Activated T-helper 2 cell treated with anti-CD3 and anti-CD28 coated beads, Interferon-gamma antibody, Interleukin-2, Interleukin-4, amounts not matched to agents 10 μg/mL and 5 μg/mL and 100 μg/mL, durations not matched to agents 14 hours and 24 hours and 36 hours (primary cell): ENCODE results near the gene DGLUCY. TPM values are rescaled to one million over a fixed set of nuclear protein-coding genes. Genes with fewer than 3 reads are reported as not detected.
"Not testable (repeated sequence)": the region's sequence is repeated elsewhere in the genome, so short reads cannot be mapped to it uniquely, and the experiment has no call there.

Source experiments
- DNase-seq: peaks from one replicate; pipeline ENCODE4 v3.0.0; 2021; ENCODE audit warnings: low spot score
- H3K27ac Mint-ChIP-seq: one replicate; pipeline ENCODE4 v1.8.0; 2021; ENCODE audit warnings: mixed read lengths
- H3K27me3 Mint-ChIP-seq: one replicate; pipeline ENCODE4 v1.8.0; 2021; ENCODE audit warnings: low read depth, mixed read lengths
- H3K36me3 Mint-ChIP-seq: one replicate; pipeline ENCODE4 v1.8.0; 2021; ENCODE audit warnings: low read depth, mixed read lengths
- H3K4me1 Mint-ChIP-seq: one replicate; pipeline ENCODE4 v1.8.0; 2021; ENCODE audit warnings: low read depth, mixed read lengths
- H3K4me3 Mint-ChIP-seq: one replicate; pipeline ENCODE4 v1.8.0; 2021; ENCODE audit warnings: low read depth, mild to moderate bottlenecking, moderate library complexity, mixed read lengths
- H3K9me3 Mint-ChIP-seq: one replicate; pipeline ENCODE4 v1.8.0; 2021; ENCODE audit warnings: mixed read lengths
- intact Hi-C: fragments of 100-400 bp; cut with micrococcal nuclease; formaldehyde crosslinking; loops from one replicate; pipeline ENCODE4 v1.15.1; 2023
- total RNA-seq: library from RNA; stranded (reverse); gene quantifications from 2 replicates; pipeline ENCODE4 v1.2.3, GENCODE V29; 2022

DGLUCY gene
- total RNA-seq, 1 donor from 2014 or later = 48.5 TPM

GRCh38 chr14:91186515-91187066 is 72.7 kb downstream of the DGLUCY start:
- no peak overlapping the region for H3K4me3 Mint-ChIP-seq
- no peak for DNase-seq
- intact Hi-C loops = no loop called here
- H3K27ac Mint-ChIP-seq = no peak overlapping the region
- H3K36me3 Mint-ChIP-seq = peaks cover 55% of the 10 kb centered on the region
- no peaks in the 10 kb centered on the region for H3K9me3 Mint-ChIP-seq
- H3K27me3 Mint-ChIP-seq = no peaks in the 10 kb centered on the region
- H3K4me1 Mint-ChIP-seq = peaks cover 2% of the 10 kb centered on the region

GRCh38 chr14:91187271-91187670 is 73.4 kb downstream of the DGLUCY start:
- intact Hi-C loops = no loop called here
- Mint-ChIP-seq H3K27me3 (no peaks in the 10 kb centered on the region), H3K36me3 (peaks cover 61% of the 10 kb centered on the region), H3K4me3 (no peak overlapping the region), H3K27ac (no peak overlapping the region), H3K9me3 (no peaks in the 10 kb centered on the region), H3K4me1 (peaks cover 2% of the 10 kb centered on the region)
- no peak for DNase-seq

DNA sequence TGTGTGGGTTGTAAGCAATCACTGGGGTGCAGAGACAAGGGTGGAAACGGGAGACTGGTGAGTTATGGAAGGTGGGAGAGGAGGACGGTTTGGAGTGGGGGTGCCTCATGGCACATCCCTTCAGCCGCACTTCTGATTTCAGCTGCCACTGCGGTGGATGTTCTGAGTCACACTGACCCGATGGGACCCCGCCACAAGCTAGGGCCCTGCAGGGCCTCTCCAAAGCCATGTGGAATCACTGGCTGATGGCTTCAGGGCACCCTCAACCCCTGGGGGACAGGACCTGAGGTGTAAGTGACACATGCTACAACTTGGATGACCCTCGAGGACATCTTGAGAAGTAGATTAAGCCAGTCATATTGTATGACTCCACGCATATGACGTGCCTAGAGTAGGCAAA is 77.0 kb downstream of the DGLUCY start:
- Mint-ChIP-seq H3K36me3 (peaks cover 72% of the 10 kb centered on the region), H3K4me1 (peaks cover 20% of the 10 kb centered on the region), H3K4me3 (no peak overlapping the region), H3K9me3 (no peaks in the 10 kb centered on the region), H3K27me3 (no peaks in the 10 kb centered on the region), H3K27ac (no peak overlapping the region)
- no peak for DNase-seq
- intact Hi-C loops = loop anchor here (5.0 kb wide), 1 partner anchor 56 kb away; no protein-coding TSS in a partner anchor

GRCh38 chr14:91193069-91193468 is 79.2 kb downstream of the DGLUCY start:
- no peaks in the 10 kb centered on the region for H3K27me3 Mint-ChIP-seq

DNA sequence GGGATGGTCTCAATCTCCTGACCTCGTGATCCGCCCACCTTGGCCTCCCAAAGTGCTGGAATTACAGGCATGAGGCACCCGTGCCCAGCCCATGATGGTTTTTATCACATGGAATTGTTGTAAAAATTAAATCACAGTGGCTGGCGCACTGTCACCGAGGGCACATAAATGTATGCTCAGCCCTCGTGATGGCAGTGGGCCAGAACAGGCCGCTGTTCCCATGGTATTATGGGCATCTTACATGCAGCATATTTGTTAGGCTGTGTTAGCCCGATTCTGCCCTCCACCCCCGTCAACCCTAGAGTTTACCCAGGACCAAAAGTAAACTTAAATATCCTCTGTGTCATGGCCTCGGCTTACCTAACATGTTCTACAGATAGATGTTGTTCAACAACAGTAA is 82.0 kb downstream of the DGLUCY start:
- no peak for DNase-seq
- no peak overlapping the region for H3K27ac Mint-ChIP-seq
- intact Hi-C loops = no loop called here
- H3K9me3 Mint-ChIP-seq = no peaks in the 10 kb centered on the region
- H3K36me3 Mint-ChIP-seq = peaks cover 76% of the 10 kb centered on the region
- no peak overlapping the region for H3K4me3 Mint-ChIP-seq
- H3K4me1 Mint-ChIP-seq = peaks cover 43% of the 10 kb centered on the region
- no peaks in the 10 kb centered on the region for H3K27me3 Mint-ChIP-seq

More at GRCh38 chr14:91193069-91193468, 79.2 kb downstream of the DGLUCY start:
- no peak overlapping the region for H3K4me3 Mint-ChIP-seq
- intact Hi-C loops = loop anchor here (5.0 kb wide), 1 partner anchor 54 kb away; no protein-coding TSS in a partner anchor
- no peak for DNase-seq
- peaks cover 71% of the 10 kb centered on the region for H3K36me3 Mint-ChIP-seq
- no peaks in the 10 kb centered on the region for H3K9me3 Mint-ChIP-seq
- H3K4me1 Mint-ChIP-seq = peaks cover 37% of the 10 kb centered on the region
- H3K27ac Mint-ChIP-seq = no peak overlapping the region

DNA sequence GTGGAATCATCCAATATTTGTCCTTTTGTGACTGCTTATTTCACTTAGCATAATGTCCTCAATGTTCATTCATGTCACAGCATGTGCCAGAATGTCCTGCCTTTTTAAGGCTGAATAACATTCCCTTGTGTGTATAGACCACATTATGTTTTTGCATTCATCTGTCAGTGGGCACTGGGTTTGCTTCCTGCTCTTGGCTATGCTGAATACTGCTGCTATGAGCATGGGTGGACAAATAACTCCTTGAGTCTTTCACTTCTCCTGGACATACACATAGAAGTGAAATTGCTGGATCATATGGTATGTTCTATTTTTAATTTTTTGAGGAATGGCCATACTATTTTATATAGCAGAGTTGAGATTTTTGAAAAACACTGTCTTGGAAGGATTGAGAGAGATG is 83.8 kb downstream of the DGLUCY start:
- Mint-ChIP-seq H3K4me1 (peaks cover 47% of the 10 kb centered on the region), H3K9me3 (no peaks in the 10 kb centered on the region), H3K36me3 (peaks cover 70% of the 10 kb centered on the region), H3K4me3 (no peak overlapping the region), H3K27ac (peak overlapping the region; percentile 47), H3K27me3 (no peaks in the 10 kb centered on the region)
- DNase-seq = no peak
- intact Hi-C loops = no loop called here

GRCh38 chr14:91200802-91201201 is 86.9 kb downstream of the DGLUCY start:
- peak overlapping the region; percentile 9 for H3K27ac Mint-ChIP-seq
- DNase-seq, H3K9me3 Mint-ChIP-seq, H3K4me3 Mint-ChIP-seq, H3K27me3 Mint-ChIP-seq, intact Hi-C loops: not testable (repeated sequence)
- H3K36me3 Mint-ChIP-seq = peaks cover 81% of the 10 kb centered on the region
- peaks cover 44% of the 10 kb centered on the region for H3K4me1 Mint-ChIP-seq

DNA sequence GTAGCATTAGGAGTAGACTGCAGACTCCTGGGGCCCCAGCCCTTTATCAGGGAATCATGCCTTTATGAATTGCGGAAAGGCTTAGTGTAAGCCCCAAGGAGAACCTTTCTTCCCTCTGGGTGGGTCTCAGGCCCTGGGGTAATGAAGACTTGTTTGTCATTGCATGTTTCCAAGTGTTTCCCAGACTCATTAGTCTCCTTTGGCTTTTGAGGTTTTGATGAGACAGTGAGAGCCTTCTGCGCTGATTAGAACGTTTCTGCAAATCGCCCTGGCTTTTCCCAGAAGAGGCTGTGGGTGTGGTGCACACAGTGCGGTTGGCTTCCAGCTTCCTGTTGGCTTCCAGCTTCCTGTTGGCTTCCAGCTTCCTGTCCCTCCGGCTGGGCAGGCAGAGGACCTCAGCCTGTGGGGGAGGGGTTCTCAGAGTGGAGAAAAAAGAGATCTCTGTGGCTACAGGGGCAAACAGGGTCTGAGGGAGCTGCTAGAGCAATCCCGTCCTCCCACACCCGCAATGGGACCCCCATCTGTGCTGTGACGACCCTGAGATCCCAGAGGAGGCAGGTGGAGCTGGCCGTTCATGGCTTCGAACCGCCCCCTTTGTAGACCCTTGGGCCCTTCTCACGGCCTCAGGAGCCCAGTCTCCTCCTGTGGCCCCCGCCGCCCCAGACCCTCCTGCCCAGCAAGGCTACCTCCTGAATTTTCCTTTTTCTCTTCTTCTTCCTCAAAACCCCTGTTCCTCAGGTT is 88.5 kb downstream of the DGLUCY start:
- no peak for DNase-seq
- Mint-ChIP-seq H3K27me3 (no peaks in the 10 kb centered on the region), H3K27ac (peak overlapping the region; percentile 62), H3K4me1 (peaks cover 44% of the 10 kb centered on the region), H3K9me3 (no peaks in the 10 kb centered on the region), H3K4me3 (no peak overlapping the region), H3K36me3 (peaks cover 81% of the 10 kb centered on the region)
- intact Hi-C loops = no loop called here

DNA sequence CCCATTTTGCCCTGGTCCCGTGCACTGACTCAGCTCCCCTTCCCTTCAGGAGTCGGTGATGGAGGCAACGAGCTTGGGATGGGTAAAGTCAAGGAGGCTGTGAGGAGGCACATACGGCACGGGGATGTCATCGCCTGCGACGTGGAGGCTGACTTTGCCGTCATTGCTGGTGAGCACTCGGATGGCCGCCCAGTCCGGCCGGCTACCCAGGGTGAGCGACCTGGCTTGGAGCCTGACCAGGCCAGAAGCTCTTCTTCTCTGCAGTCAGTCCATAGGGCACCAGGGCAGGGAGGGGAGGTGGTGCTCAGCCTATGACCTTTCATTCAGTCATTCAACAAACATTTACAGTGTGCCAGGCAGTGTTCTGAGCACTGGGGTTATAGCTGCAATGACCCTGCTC is 90.8 kb downstream of the DGLUCY start:
- peaks cover 81% of the 10 kb centered on the region for H3K36me3 Mint-ChIP-seq
- peaks cover 38% of the 10 kb centered on the region for H3K4me1 Mint-ChIP-seq
- H3K27me3 Mint-ChIP-seq = no peaks in the 10 kb centered on the region
- intact Hi-C loops = no loop called here
- no peak overlapping the region for H3K27ac Mint-ChIP-seq
- no peak for DNase-seq
- H3K9me3 Mint-ChIP-seq = no peaks in the 10 kb centered on the region
- no peak overlapping the region for H3K4me3 Mint-ChIP-seq

- Mint-ChIP-seq H3K36me3 (peaks cover 81% of the 10 kb centered on the region), H3K4me1 (peaks cover 38% of the 10 kb centered on the region)
Measured at GRCh38 chr14:91205459-91205858, 91.6 kb downstream of the DGLUCY start.

GRCh38 chr14:91207008-91207407 is 93.1 kb downstream of the DGLUCY start:
- intact Hi-C loops = loop anchor here (2.0 kb wide), 1 partner anchor 22 kb away; no protein-coding TSS in a partner anchor
- Mint-ChIP-seq H3K4me1 (peaks cover 32% of the 10 kb centered on the region), H3K4me3 (peak overlapping the region; percentile 37), H3K9me3 (no peaks in the 10 kb centered on the region), H3K36me3 (peaks cover 85% of the 10 kb centered on the region), H3K27ac (peak overlapping the region; percentile 79), H3K27me3 (no peaks in the 10 kb centered on the region)
- no peak for DNase-seq

More at GRCh38 chr14:91205459-91205858, 91.6 kb downstream of the DGLUCY start:
- no peaks in the 10 kb centered on the region for H3K9me3 Mint-ChIP-seq
- H3K27ac Mint-ChIP-seq = peak overlapping the region; percentile 40
- H3K27me3 Mint-ChIP-seq = no peaks in the 10 kb centered on the region
- DNase-seq = no peak
- intact Hi-C loops = no loop called here
- H3K4me3 Mint-ChIP-seq = no peak overlapping the region

GRCh38 chr14:91211017-91211416 is 97.1 kb downstream of the DGLUCY start:
- H3K4me3 Mint-ChIP-seq = no peak overlapping the region
- no peaks in the 10 kb centered on the region for H3K27me3 Mint-ChIP-seq
- no peak for DNase-seq
- no peaks in the 10 kb centered on the region for H3K9me3 Mint-ChIP-seq
- H3K4me1 Mint-ChIP-seq = peaks cover 12% of the 10 kb centered on the region
- intact Hi-C loops = no loop called here
- H3K27ac Mint-ChIP-seq = no peak overlapping the region
- H3K36me3 Mint-ChIP-seq = peaks cover 69% of the 10 kb centered on the region

DNA sequence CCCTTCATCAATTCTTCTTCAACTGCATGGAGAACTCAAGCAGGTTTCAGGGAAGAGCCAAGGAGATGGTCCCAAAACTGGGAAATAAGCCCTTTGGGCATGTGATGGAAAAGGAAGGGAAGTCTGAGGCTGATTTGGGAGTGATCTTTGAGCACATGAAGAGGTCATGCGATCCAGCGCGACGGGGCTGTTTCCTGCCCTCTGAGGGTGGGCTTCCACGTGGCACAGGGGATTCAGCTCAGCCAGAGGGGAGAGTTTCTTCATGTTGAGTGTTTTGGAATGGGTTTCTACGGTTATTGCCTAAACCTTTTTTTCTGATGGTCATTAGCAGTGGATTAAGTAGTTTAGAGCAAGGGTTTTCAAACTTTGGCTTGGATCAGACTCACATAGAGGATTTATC is 100.4 kb downstream of the DGLUCY start:
- Mint-ChIP-seq H3K27ac (no peak overlapping the region), H3K4me3 (no peak overlapping the region), H3K4me1 (no peaks in the 10 kb centered on the region), H3K27me3 (no peaks in the 10 kb centered on the region), H3K9me3 (no peaks in the 10 kb centered on the region), H3K36me3 (peaks cover 62% of the 10 kb centered on the region)
- intact Hi-C loops = no loop called here
- no peak for DNase-seq
